IMR-90 (cell line): ENCODE measurements around the gene MOB2. TPM values are rescaled to one million over a fixed set of nuclear protein-coding genes. Genes with fewer than 3 reads are reported as not detected.

Experiments
- ATAC-seq: fragments of 200-7000 bp; cut with Tn5 transposase; 2 replicates; pipeline ENCODE4 v1.9.1; 2020; ENCODE audit warnings: low read depth, mild to moderate bottlenecking, moderate library complexity
- BruUV-seq: library from RNA; stranded (reverse); fragments of 400-500 nt; replicated peaks from 2 replicates; lab custom pipeline; 2021; lab: Mats Ljungman, UMichigan
- CTCF ChIA-PET: fragments of 300-600 bp; formaldehyde crosslinking; extraction: SDS; loops from one replicate; lab custom pipeline; 2021; ENCODE audit warnings: antibody characterized with exemption; lab: Yijun Ruan, JAX
- POLR2A ChIA-PET: fragments of 300-600 bp; sonication (Branson Sonifier 250); formaldehyde crosslinking; loops from one replicate; lab custom pipeline; 2022; ENCODE audit warnings: antibody characterized with exemption; ENCODE audit not compliant: unreplicated experiment; lab: Charles Lee
- DNase-seq: peaks from one replicate; pipeline ENCODE4 v3.0.0; 2013
- H2AFZ ChIP-seq: replicated peaks from 2 replicates; pipeline ENCODE3; 2013; ENCODE audit warnings: low read length, mild to moderate bottlenecking; ENCODE audit not compliant: poor library complexity
- H2AK5ac ChIP-seq: 2 replicates; pipeline ENCODE4 v1.6.1; 2013; ENCODE audit warnings: low read depth, low read length, inconsistent platforms
- H2AK9ac ChIP-seq: replicated peaks from 2 replicates; pipeline ENCODE3; 2013; ENCODE audit warnings: mild to moderate bottlenecking, low read depth, low read length, moderate library complexity; ENCODE audit not compliant: poor library complexity
- H2BK120ac ChIP-seq: 2 replicates; pipeline ENCODE4 v1.6.1; 2013; ENCODE audit warnings: low read depth, low read length, inconsistent platforms
- H2BK15ac ChIP-seq: 3 replicates; pipeline ENCODE4 v1.6.1; 2013; ENCODE audit warnings: low read depth, low read length, inconsistent platforms
- H2BK20ac ChIP-seq: 2 replicates; pipeline ENCODE4 v1.6.1; 2013; ENCODE audit warnings: low read depth, mild to moderate bottlenecking, inconsistent platforms, low read length, moderate library complexity
- H2BK5ac ChIP-seq: 2 replicates; pipeline ENCODE4 v1.6.1; 2013; ENCODE audit warnings: mild to moderate bottlenecking, low read depth, low read length, inconsistent platforms; ENCODE audit not compliant: poor library complexity, severe bottlenecking
- H3K14ac ChIP-seq: replicated peaks from 2 replicates; pipeline ENCODE4 v1.6.1; 2013; ENCODE audit warnings: low read depth, low read length, inconsistent platforms
- H3K18ac ChIP-seq: 2 replicates; pipeline ENCODE4 v1.6.1; 2013; ENCODE audit warnings: low read depth, low read length, control low read depth
- H3K23ac ChIP-seq: 2 replicates; pipeline ENCODE4 v1.6.1; 2013; ENCODE audit warnings: low read depth, low read length, inconsistent platforms
- H3K27ac ChIP-seq: 2 replicates; pipeline ENCODE4 v1.5.1; 2013; ENCODE audit warnings: mild to moderate bottlenecking, control low read depth, low read length; ENCODE audit not compliant: insufficient read depth
- H3K27me3 ChIP-seq: 2 replicates; pipeline ENCODE4 v1.6.1; 2013; ENCODE audit warnings: low read length; ENCODE audit not compliant: control insufficient read depth, insufficient read depth
- H3K36me3 ChIP-seq: 2 replicates; pipeline ENCODE4 v1.6.1; 2013; ENCODE audit warnings: low read length, mixed read lengths; ENCODE audit not compliant: control insufficient read depth, insufficient read depth
- H3K4ac ChIP-seq: 2 replicates; pipeline ENCODE4 v1.6.1; 2013; ENCODE audit warnings: low read depth, low read length, inconsistent platforms
- H3K4me1 ChIP-seq: 2 replicates; pipeline ENCODE4 v1.6.1; 2013; ENCODE audit warnings: low read length, mixed read lengths; ENCODE audit not compliant: control insufficient read depth, insufficient read depth
- H3K4me2 ChIP-seq: 2 replicates; pipeline ENCODE4 v1.6.1; 2013; ENCODE audit warnings: low read depth, mild to moderate bottlenecking, control low read depth, low read length, moderate library complexity
- H3K4me3 ChIP-seq: 2 replicates; pipeline ENCODE4 v1.5.1; 2013; ENCODE audit warnings: low read depth, mild to moderate bottlenecking, control low read depth, low read length, moderate library complexity; ENCODE audit not compliant: insufficient read depth
- H3K56ac ChIP-seq: 2 replicates; pipeline ENCODE4 v1.6.1; 2013; ENCODE audit warnings: low read length, inconsistent platforms; ENCODE audit not compliant: insufficient read depth; ENCODE audit errors: extremely low read depth
- H3K79me1 ChIP-seq, 2 experiments: 2 replicates each; pipeline ENCODE4 v1.6.1; 2013; ENCODE audit warnings: low read length in 2 of 2, inconsistent platforms in 1 of 2, low read depth in 1 of 2
- H3K9ac ChIP-seq: 2 replicates; pipeline ENCODE4 v1.6.1; 2013; ENCODE audit warnings: low read depth, low read length, control low read depth
- H3K9me1 ChIP-seq: 2 replicates; pipeline ENCODE4 v1.6.1; 2013; ENCODE audit warnings: low read length, inconsistent platforms; ENCODE audit not compliant: insufficient read depth
- H3K9me3 ChIP-seq: 2 replicates; pipeline ENCODE4 v1.6.1; 2013; ENCODE audit warnings: low read length; ENCODE audit not compliant: control insufficient read depth, insufficient read depth
- H4K20me1 ChIP-seq: 2 replicates; pipeline ENCODE4 v1.6.1; 2013; ENCODE audit warnings: low read length, inconsistent platforms; ENCODE audit not compliant: insufficient read depth
- H4K5ac ChIP-seq: 2 replicates; pipeline ENCODE4 v1.6.1; 2013; ENCODE audit warnings: mild to moderate bottlenecking, low read depth, low read length, control low read depth
- H4K8ac ChIP-seq, 2 experiments: 2 replicates each; pipeline ENCODE4 v1.6.1; 2013; ENCODE audit warnings: low read depth in 2 of 2, low read length in 2 of 2, control low read depth in 1 of 2, inconsistent platforms in 1 of 2
- H4K91ac ChIP-seq: 2 replicates; pipeline ENCODE4 v1.6.1; 2013; ENCODE audit warnings: low read depth, low read length, inconsistent platforms; ENCODE audit not compliant: insufficient read depth
- BHLHE40 ChIP-seq: fragments of 150-350 bp; IDR thresholded peaks from 2 replicates; pipeline ENCODE4 v1.6.1; 2016; ENCODE audit warnings: mild to moderate bottlenecking, low read depth, low read length
- CEBPB ChIP-seq: IDR thresholded peaks from 2 replicates; pipeline ENCODE4 v1.6.1; 2012; ENCODE audit warnings: low read depth, low read length, improper control_type of control experiment
- FOS ChIP-seq: fragments of 150-350 bp; IDR thresholded peaks from 2 replicates; pipeline ENCODE4 v1.6.1; 2016; ENCODE audit warnings: low read depth, low read length
- MAFK ChIP-seq: IDR thresholded peaks from 2 replicates; pipeline ENCODE4 v1.6.1; 2012; ENCODE audit warnings: low read depth, low read length, improper control_type of control experiment
- MAZ ChIP-seq: IDR thresholded peaks from 2 replicates; pipeline ENCODE4 v1.6.1; 2012; ENCODE audit warnings: low read depth, mild to moderate bottlenecking, low read length, improper control_type of control experiment, moderate library complexity, borderline replicate concordance
- POLR2A ChIP-seq: IDR thresholded peaks from 2 replicates; pipeline ENCODE4 v1.6.1; 2012; ENCODE audit warnings: mild to moderate bottlenecking, low read depth, low read length
- RAD21 ChIP-seq: IDR thresholded peaks from 2 replicates; pipeline ENCODE4 v1.6.1; 2012; ENCODE audit warnings: low read length, improper control_type of control experiment
- RFX5 ChIP-seq: IDR thresholded peaks from 2 replicates; pipeline ENCODE4 v1.8.0; 2012; ENCODE audit warnings: low read depth, mild to moderate bottlenecking, low read length, moderate library complexity
- SMC3 ChIP-seq: fragments of 150-350 bp; IDR thresholded peaks from 2 replicates; pipeline ENCODE4 v1.6.1; 2016; ENCODE audit warnings: low read depth, mild to moderate bottlenecking, antibody characterized with exemption, low read length, moderate library complexity
- WGBS, 2 experiments: methylation state at CpG; one replicate each; pipeline versions ENCODE4 v1.1.5 to v1.1.7; 2013; ENCODE audit warnings: missing lambda C conversion rate in 2 of 2; ENCODE audit not compliant: insufficient read length in 1 of 2; ENCODE audit errors: extremely low coverage in 2 of 2; 5-methylcytosine and 5-hydroxymethylcytosine counted together
- dilution Hi-C: fragments of 300-500 bp; cut with HindIII; formaldehyde crosslinking; loops from one replicate; pipeline ENCODE4 v1.14.3; 2018; ENCODE audit warnings: low sequenced_read_pairs; ENCODE audit not compliant: unreplicated experiment
- in situ Hi-C: fragments of 300-500 bp; cut with MboI; formaldehyde crosslinking; loops from 3 replicates; pipeline ENCODE4 v1.14.3; 2019; ENCODE audit warnings: low sequenced_read_pairs, inconsistent platforms, mixed read lengths
- intact Hi-C: fragments of 100-400 bp; cut with micrococcal nuclease; formaldehyde crosslinking; loops from 2 replicates; pipeline ENCODE4 v1.10.0; 2022
- polyA plus RNA-seq, 3 experiments: library from polyadenylated mRNA; depleted of rRNA; stranded (reverse); fragments of >200 nt; gene quantifications; 2 replicates each; pipeline ENCODE4 v1.2.3, GENCODE V29; 2012; ENCODE audit warnings: low replicate concordance in 1 of 3
- total RNA-seq: library from RNA; depleted of rRNA; stranded (reverse); fragments of >200 nt; gene quantifications from 2 replicates; pipeline ENCODE4 v1.2.3, GENCODE V29; 2012

MOB2 gene
- total and polyA plus RNA-seq, 2 of the 4 experiments (the other 2 are of a cell fraction), result 23.7 to 36.2 TPM

DNA sequence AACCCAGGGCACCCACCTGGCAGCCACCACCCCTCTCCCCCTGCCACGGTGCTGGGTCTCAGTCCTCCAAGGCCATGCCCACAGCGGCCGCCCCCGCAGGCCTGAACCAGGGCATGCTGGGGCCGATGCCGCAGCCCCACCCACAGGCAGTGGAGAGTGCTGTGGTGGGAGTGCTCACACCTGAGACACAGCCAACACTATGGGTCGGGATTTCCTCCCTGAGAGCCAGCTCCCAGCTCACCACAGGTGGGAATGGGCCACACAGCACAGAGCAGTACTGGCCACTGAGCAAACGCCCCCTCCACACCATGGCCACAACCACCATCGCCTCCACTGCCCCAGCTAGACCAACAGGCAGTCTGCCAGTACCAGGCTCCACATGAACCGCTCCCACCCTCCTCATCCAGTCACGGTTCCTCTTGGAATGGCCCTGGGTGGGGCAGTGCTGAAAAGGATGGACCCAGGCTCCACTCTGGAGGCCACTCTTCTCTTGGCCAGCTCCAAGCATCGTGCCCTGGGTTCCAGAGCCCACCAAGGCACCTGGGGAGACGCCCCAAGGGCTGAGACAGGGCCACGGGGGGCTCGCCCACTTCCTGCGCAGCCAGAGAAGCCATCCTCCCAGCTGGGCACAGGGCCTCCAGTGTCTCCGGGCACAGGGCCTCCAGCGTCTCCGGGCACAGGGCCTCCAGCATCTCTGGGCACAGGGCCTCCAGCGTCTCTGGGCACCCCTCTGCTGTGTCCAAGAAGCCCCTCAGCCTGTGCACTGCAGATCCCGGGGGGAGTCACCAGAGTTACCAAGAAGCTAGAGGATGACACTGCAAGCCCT is 14.2 kb downstream of the MOB2 start:
- BruUV-seq, result no TSS peak
- no peak overlapping the region for H3K27ac ChIP-seq
- intact Hi-C loops, result no loop called here

More for the DNA sequence above, 14.2 kb downstream of the MOB2 start:
- no peak overlapping the region for H3K4me2 ChIP-seq
- no peak overlapping the region for H2BK15ac ChIP-seq
- dilution Hi-C loops (no loop called here), in situ Hi-C loops (no loop called here)
- H2AFZ ChIP-seq, result no peak overlapping the region
- no peak overlapping the region for H2AK5ac ChIP-seq
- H3K4me3 ChIP-seq, result no peak overlapping the region
- H3K27me3 ChIP-seq, result no peaks in the 10 kb centered on the region
- no peak overlapping the region for H3K4ac ChIP-seq
- H4K5ac ChIP-seq, result no peak overlapping the region
- H2BK5ac ChIP-seq, result no peak overlapping the region
- CTCF ChIA-PET, result no interaction called here
- no peaks in the 10 kb centered on the region; the same call in 1 of the 2 replicates for H4K20me1 ChIP-seq
- peaks cover 30% of the 10 kb centered on the region for H3K36me3 ChIP-seq
- H3K9ac ChIP-seq, result no peak overlapping the region
- H4K91ac ChIP-seq, result no peak overlapping the region
- no peaks in the 10 kb centered on the region for H3K79me1 ChIP-seq
- ATAC-seq, result no peak
- no peak for TF ChIP-seq FOS
- TF ChIP-seq CEBPB, result no peak
- no peak for TF ChIP-seq MAFK
- no peak for TF ChIP-seq POLR2A
- no peak for TF ChIP-seq MAZ
- TF ChIP-seq RFX5, result no peak
- no peak for TF ChIP-seq SMC3
- TF ChIP-seq BHLHE40, result no peak
- TF ChIP-seq RAD21, result no peak
- H3K56ac ChIP-seq, result no peak overlapping the region
- H3K9me1 ChIP-seq, result no peaks in the 10 kb centered on the region
- no peak for DNase-seq
- no peaks in the 10 kb centered on the region for H3K9me3 ChIP-seq
- H3K14ac ChIP-seq, result no peak overlapping the region
- no peak overlapping the region for H3K23ac ChIP-seq
- H2BK120ac ChIP-seq, result no peak overlapping the region
- H3K4me1 ChIP-seq, result no peaks in the 10 kb centered on the region
- H3K18ac ChIP-seq, result no peak overlapping the region
- POLR2A ChIA-PET, result interaction anchor here (0.5 kb wide), 1 partner anchor 637 kb away, joined by 3 read pairs; no protein-coding TSS in a partner anchor
- 83% methylated on average over 11 of the region's 21 CpGs; no CpG with 5 or more reads in 1 of the 2 experiments for WGBS, 2 experiments
- H2AK9ac ChIP-seq, result no peak overlapping the region
- no peak overlapping the region for H4K8ac ChIP-seq
- H2BK20ac ChIP-seq, result no peak overlapping the region
